WERI-Rb-1 (cell line): ENCODE data around the gene KRT4.

Experiments
- DNase-seq: peaks from one replicate; pipeline ENCODE4 v3.0.0-alpha.2; 2020
- H3K27ac ChIP-seq: fragments of 250-450 bp; sonication (Bioruptor Pico); 2 replicates; pipeline ENCODE4 v1.5.1; 2020; ENCODE audit warnings: mild to moderate bottlenecking, moderate library complexity
- H3K27me3 ChIP-seq: fragments of 250-450 bp; sonication (Bioruptor Pico); 2 replicates; pipeline ENCODE4 v1.5.1; 2021; ENCODE audit warnings: mild to moderate bottlenecking, low read depth, moderate library complexity; ENCODE audit not compliant: insufficient read depth, severe bottlenecking
- H3K36me3 ChIP-seq: fragments of 250-450 bp; sonication (Bioruptor Pico); 2 replicates; pipeline ENCODE4 v1.5.1; 2020; ENCODE audit warnings: mild to moderate bottlenecking, moderate library complexity
- H3K4me3 ChIP-seq: 2 replicates; pipeline ENCODE4 v1.5.1; 2011; ENCODE audit warnings: low read depth, mild to moderate bottlenecking, control low read depth, low read length
- H3K9me3 ChIP-seq: fragments of 250-450 bp; sonication (Bioruptor Pico); 2 replicates; pipeline ENCODE4 v1.5.1; 2021; ENCODE audit warnings: mild to moderate bottlenecking, moderate library complexity; ENCODE audit not compliant: severe bottlenecking
- TF ChIP-seq, protein P1 (sequence below): IDR thresholded peaks from 2 replicates; pipeline ENCODE4 v1.5.1; 2011; ENCODE audit warnings: low read depth, mild to moderate bottlenecking, control low read depth, inconsistent platforms, low read length

KRT4 gene

DNA sequence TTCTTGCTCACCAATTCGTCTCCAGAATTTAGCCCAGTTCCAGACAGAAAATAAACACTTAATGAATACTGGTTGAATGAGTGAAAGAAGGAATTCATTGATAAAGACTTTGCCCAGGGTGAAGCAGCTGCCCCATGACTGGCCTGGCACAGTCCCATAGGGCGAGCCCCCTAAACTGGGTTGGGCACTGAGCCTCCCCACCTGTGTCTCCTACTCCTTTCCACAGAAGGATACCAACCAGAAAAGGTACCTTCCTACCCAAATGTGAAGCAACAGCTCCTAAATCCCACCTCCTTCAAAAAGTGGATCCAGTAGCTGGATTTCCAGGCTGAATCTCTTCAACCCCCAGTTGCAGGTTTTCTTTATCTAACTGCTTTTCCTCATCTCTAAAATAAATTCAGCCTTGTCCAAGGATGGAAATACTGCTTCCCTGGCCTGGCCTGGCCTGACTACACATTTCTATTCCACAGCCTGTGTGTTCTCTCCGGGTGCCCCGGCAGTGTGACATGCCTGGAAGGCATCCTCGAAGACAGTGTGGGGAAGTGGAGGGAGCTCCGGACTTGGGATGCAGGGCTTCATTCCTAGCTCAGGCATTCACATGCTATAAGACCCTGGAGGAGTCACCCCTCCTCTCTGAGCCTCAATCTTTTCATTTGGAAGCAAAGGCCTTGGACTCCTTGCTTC, 25.6 kb downstream of the KRT4 start:
- TF ChIP-seq, protein P1, sequence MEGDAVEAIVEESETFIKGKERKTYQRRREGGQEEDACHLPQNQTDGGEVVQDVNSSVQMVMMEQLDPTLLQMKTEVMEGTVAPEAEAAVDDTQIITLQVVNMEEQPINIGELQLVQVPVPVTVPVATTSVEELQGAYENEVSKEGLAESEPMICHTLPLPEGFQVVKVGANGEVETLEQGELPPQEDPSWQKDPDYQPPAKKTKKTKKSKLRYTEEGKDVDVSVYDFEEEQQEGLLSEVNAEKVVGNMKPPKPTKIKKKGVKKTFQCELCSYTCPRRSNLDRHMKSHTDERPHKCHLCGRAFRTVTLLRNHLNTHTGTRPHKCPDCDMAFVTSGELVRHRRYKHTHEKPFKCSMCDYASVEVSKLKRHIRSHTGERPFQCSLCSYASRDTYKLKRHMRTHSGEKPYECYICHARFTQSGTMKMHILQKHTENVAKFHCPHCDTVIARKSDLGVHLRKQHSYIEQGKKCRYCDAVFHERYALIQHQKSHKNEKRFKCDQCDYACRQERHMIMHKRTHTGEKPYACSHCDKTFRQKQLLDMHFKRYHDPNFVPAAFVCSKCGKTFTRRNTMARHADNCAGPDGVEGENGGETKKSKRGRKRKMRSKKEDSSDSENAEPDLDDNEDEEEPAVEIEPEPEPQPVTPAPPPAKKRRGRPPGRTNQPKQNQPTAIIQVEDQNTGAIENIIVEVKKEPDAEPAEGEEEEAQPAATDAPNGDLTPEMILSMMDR = no peak
- Histone ChIP-seq H3K27me3 (peaks cover 92% of the 10 kb centered on the region), H3K4me3 (no peak overlapping the region), H3K27ac (no peak overlapping the region), H3K36me3 (no peaks in the 10 kb centered on the region), H3K9me3 (no peaks in the 10 kb centered on the region)
- no peak for DNase-seq

DNA sequence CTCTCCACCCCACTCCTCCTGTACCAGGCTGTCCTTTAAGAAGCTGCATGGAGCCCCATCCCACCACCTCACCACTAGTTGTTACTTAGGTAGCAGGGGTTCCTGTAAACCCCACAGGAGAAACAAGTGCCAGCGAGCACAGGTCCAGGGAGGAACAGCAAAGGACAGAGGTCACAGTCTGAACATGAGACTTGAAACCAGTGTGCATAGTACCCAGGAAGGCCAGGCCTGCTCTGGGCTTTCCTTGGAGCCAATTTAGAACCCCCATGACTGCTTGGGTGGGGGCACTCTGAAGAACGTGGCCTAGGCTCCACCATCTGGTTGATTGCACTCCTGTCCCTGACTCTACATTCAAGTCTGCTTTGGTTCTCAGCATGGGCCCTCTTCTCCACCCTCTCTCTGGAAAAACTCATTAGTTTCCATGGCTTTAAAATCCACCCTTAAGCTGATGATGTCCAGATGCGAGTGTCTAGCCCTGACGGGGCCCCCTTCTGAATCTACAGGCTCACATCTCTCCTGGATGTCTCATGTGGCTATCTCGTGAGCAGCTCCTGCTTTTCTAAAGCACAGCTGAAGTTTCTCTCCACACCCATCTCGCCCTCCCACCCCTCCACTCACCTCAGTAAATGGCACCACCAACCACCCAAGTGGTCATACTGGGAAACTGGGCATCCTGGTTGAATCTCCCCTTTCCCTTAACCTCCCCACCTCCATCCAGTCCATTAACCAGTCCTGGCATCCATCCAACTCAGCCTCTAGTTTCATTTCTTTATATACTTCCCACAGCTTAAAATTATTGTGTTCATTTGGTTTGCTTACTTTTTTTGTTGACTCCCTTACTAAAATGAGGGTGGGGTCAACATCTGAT, 26.4 kb downstream of the KRT4 start:
- Histone ChIP-seq H3K36me3 (no peaks in the 10 kb centered on the region), H3K27me3 (peaks cover 90% of the 10 kb centered on the region), H3K9me3 (no peaks in the 10 kb centered on the region), H3K4me3 (no peak overlapping the region), H3K27ac (no peak overlapping the region)
- DNase-seq = no peak
- TF ChIP-seq, protein P1 = no peak

GRCh38 chr12:52784909-52785308, 29.0 kb downstream of the KRT4 start:
- Histone ChIP-seq H3K27ac (no peak overlapping the region), H3K27me3 (peaks cover 90% of the 10 kb centered on the region), H3K9me3 (no peaks in the 10 kb centered on the region), H3K36me3 (no peaks in the 10 kb centered on the region), H3K4me3 (no peak overlapping the region)
- TF ChIP-seq, protein P1 = no peak
- no peak for DNase-seq

GRCh38 chr12:52783563-52784316, 30.2 kb downstream of the KRT4 start:
- H3K4me3 ChIP-seq = no peak overlapping the region
- H3K27ac ChIP-seq = no peak overlapping the region
- no peak for DNase-seq
- H3K27me3 ChIP-seq = peaks cover 90% of the 10 kb centered on the region
- no peaks in the 10 kb centered on the region for H3K36me3 ChIP-seq
- TF ChIP-seq, protein P1 = no peak
- no peaks in the 10 kb centered on the region for H3K9me3 ChIP-seq

- no peak overlapping the region for H3K27ac ChIP-seq
- TF ChIP-seq, protein P1 = no peak
- no peaks in the 10 kb centered on the region for H3K36me3 ChIP-seq
- peaks cover 90% of the 10 kb centered on the region for H3K27me3 ChIP-seq
- no peak for DNase-seq
- no peaks in the 10 kb centered on the region for H3K9me3 ChIP-seq
- H3K4me3 ChIP-seq = no peak overlapping the region
Measured at GRCh38 chr12:52782502-52782901, 31.4 kb downstream of the KRT4 start.
